ENCODE results near the gene PLXNA2.
A peak's percentile ranks its signal among the peaks of the same experiment; 100 is the strongest.

The PLXNA2 gene

GRCh38 chr1:208161005-208161404 is 83.2 kb downstream of the PLXNA2 start:
- DNase-seq (ENCODE audit: low read depth, low spot score): peak; percentile 53

GRCh38 chr1:208160259-208160819 is 83.8 kb downstream of the PLXNA2 start:
- no peak for DNase-seq (ENCODE audit: low read depth, low spot score)

GRCh38 chr1:208159555-208160258 is 84.5 kb downstream of the PLXNA2 start:
- peak; percentile 89 for DNase-seq (ENCODE audit: low read depth, low spot score)

GRCh38 chr1:208158640-208159554 is 85.3 kb downstream of the PLXNA2 start:
- DNase-seq (ENCODE audit: low read depth, low spot score): peak; percentile 70

- no peak for DNase-seq (ENCODE audit: low read depth, low spot score)
Observed at GRCh38 chr1:208157769-208158168, 86.4 kb downstream of the PLXNA2 start.

GRCh38 chr1:208156741-208157140 is 87.4 kb downstream of the PLXNA2 start:
- no peak for DNase-seq (ENCODE audit: low read depth, low spot score)

- DNase-seq (ENCODE audit: low read depth, low spot score): no peak
Observed at GRCh38 chr1:208156310-208156709, 87.9 kb downstream of the PLXNA2 start.

- peak; percentile 41 for DNase-seq (ENCODE audit: low read depth, low spot score)
Observed at GRCh38 chr1:208154679-208155642, 89.2 kb downstream of the PLXNA2 start.

GRCh38 chr1:208154040-208154439 is 90.1 kb downstream of the PLXNA2 start:
- DNase-seq (ENCODE audit: low read depth, low spot score): no peak

GRCh38 chr1:208153386-208153785 is 90.8 kb downstream of the PLXNA2 start:
- DNase-seq (ENCODE audit: low read depth, low spot score): no peak

GRCh38 chr1:208151728-208152598 is 92.2 kb downstream of the PLXNA2 start:
- no peak for DNase-seq (ENCODE audit: low read depth, low spot score)

GRCh38 chr1:208150833-208151458 is 93.2 kb downstream of the PLXNA2 start:
- no peak for DNase-seq (ENCODE audit: low read depth, low spot score)

- no peak for DNase-seq (ENCODE audit: low read depth, low spot score)
Observed at GRCh38 chr1:208149776-208150514, 94.2 kb downstream of the PLXNA2 start.

GRCh38 chr1:208149213-208149612 is 95.0 kb downstream of the PLXNA2 start:
- DNase-seq (ENCODE audit: low read depth, low spot score): no peak

GRCh38 chr1:208148380-208148779 is 95.8 kb downstream of the PLXNA2 start:
- DNase-seq (ENCODE audit: low read depth, low spot score): no peak

- no peak for DNase-seq (ENCODE audit: low read depth, low spot score)
Observed at GRCh38 chr1:208146650-208147049, 97.5 kb downstream of the PLXNA2 start.

GRCh38 chr1:208145167-208145566 is 99.0 kb downstream of the PLXNA2 start:
- no peak for DNase-seq (ENCODE audit: low read depth, low spot score)

- DNase-seq (ENCODE audit: low read depth, low spot score): no peak
Observed at GRCh38 chr1:208142590-208143382, 101.4 kb downstream of the PLXNA2 start.
